ENCODE results near the gene UGDH. TPM values are rescaled to one million over a fixed set of nuclear protein-coding genes. Genes with fewer than 3 reads are reported as not detected.

Gene UGDH
- total and polyA plus RNA-seq, 2 donors (not counting 3 experiments of a cell fraction or from before 2014, with no cell fraction given): 41.3 to 62.1 TPM

GRCh38 chr4:39480902-39481695 lies 46.1 kb downstream of the UGDH start:
- Histone ChIP-seq H2AFZ (ENCODE audit: low read depth, low read length) (no peak overlapping the region), H4K20me1 (replicated peaks; ENCODE audit: control insufficient read depth, extremely low read depth, insufficient read depth, low read length) (no peaks in the 10 kb centered on the region), H3K36me3 (ENCODE audit: control insufficient read depth in 2 of 2, extremely low read depth in 1 of 2, insufficient read depth in 2 of 2, low read length in 2 of 2) (no peaks in the 10 kb centered on the region), H3K27me3 (ENCODE audit: control insufficient read depth in 2 of 2, insufficient read depth in 2 of 2, low read length in 2 of 2) (no peaks in the 10 kb centered on the region), H3K9me1 (replicated peaks; ENCODE audit: control insufficient read depth, extremely low read depth, insufficient read depth, low read length) (no peaks in the 10 kb centered on the region), H3K4me3 (replicated peaks in 1 of 3; ENCODE audit: insufficient read depth in 1 of 3, low read depth in 1 of 3, low read length in 3 of 3) (no peak overlapping the region), H3K4me1 (ENCODE audit: control insufficient read depth, extremely low read depth, insufficient read depth, low read length) (no peaks in the 10 kb centered on the region), H3K4me2 (ENCODE audit: insufficient read depth, low read length) (no peak overlapping the region), H3K27ac (ENCODE audit: insufficient read depth, low read depth, low read length) (no peak overlapping the region), H3K9me3 (replicated peaks; ENCODE audit: control insufficient read depth, insufficient read depth, low read length) (no peaks in the 10 kb centered on the region), H3K79me2 (ENCODE audit: control insufficient read depth, insufficient read depth, low read length) (no peaks in the 10 kb centered on the region), H3K9ac (replicated peaks; ENCODE audit: extremely low read depth, insufficient read depth, low read length) (no peak overlapping the region)
- intact Hi-C loops (cut with micrococcal nuclease) (no loop called here), dilution Hi-C loops (cut with MboI; ENCODE audit: extremely low pct_ligation_motif_present, low sequenced_read_pairs) (no loop called here)
- no TSS peak for BruUV-seq (replicated peaks)
- ChIA-PET CTCF (interaction anchor here (2.2 kb wide), 1 partner anchor 12 kb away, joined by 14 read pairs; no protein-coding TSS in a partner anchor), POLR2A (interaction anchor here (0.7 kb wide), 1 partner anchor 83 kb away, joined by 3 read pairs; no protein-coding TSS in a partner anchor)
- DNase-seq (ENCODE audit: low read depth, low spot score) (no peak), FAIRE-seq (no peak)
- no peak for TF ChIP-seq POLR2A (IDR thresholded peaks at IDR 0.05; ENCODE audit: low read depth, low read length)
- no peak for TF ChIP-seq GATA2 (IDR thresholded peaks at IDR 0.05; ENCODE audit: insufficient read depth, insufficient read length, low read depth, low read length)
- no peak for TF ChIP-seq POLR2AphosphoS5 (IDR thresholded peaks at IDR 0.05; ENCODE audit: insufficient read depth, low read depth, low read length)
- TF ChIP-seq JUN (IDR thresholded peaks at IDR 0.05; ENCODE audit: borderline replicate concordance, insufficient read depth, insufficient read length, low read depth): no peak
- TF ChIP-seq CTCF (IDR thresholded peaks at IDR 0.05; ENCODE audit: extremely low read depth in 1 of 2, insufficient read depth in 1 of 2, low read depth in 1 of 2, low read length in 2 of 2): no peak
- TF ChIP-seq MYC (IDR thresholded peaks at IDR 0.05; ENCODE audit: low read depth, low read length): no peak
- no peak for TF ChIP-seq FOS (IDR thresholded peaks at IDR 0.05; ENCODE audit: borderline replicate concordance, insufficient read depth, low read length)
- no peak for TF ChIP-seq EZH2 (IDR thresholded peaks at IDR 0.05; ENCODE audit: borderline replicate concordance, low read depth, low read length, severe bottlenecking)
- TF ChIP-seq, protein P1, sequence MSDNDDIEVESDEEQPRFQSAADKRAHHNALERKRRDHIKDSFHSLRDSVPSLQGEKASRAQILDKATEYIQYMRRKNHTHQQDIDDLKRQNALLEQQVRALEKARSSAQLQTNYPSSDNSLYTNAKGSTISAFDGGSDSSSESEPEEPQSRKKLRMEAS (IDR thresholded peaks at IDR 0.05; ENCODE audit: insufficient read depth, insufficient read length): no peak
